K562 (cell line): ENCODE measurements around the gene NTRK1. TPM values are rescaled to one million over a fixed set of nuclear protein-coding genes. Genes with fewer than 3 reads are reported as not detected.
A peak's percentile ranks its signal among the peaks of the same experiment; 100 is the strongest.

Source experiments
- ATAC-seq: fragments of 200-7000 bp; cut with Tn5 transposase; 3 replicates; pipeline ENCODE4 v1.9.1; 2020; ENCODE audit warnings: moderate library complexity
- BruUV-seq: library from RNA; stranded (reverse); fragments of 400-500 nt; replicated peaks from 2 replicates; lab custom pipeline; 2021; lab: Mats Ljungman, UMichigan
- CTCF ChIA-PET: fragments of 300-600 bp; formaldehyde crosslinking; extraction: SDS; loops from one replicate; lab custom pipeline; 2021; ENCODE audit warnings: low intra/inter-chr PET ratio; lab: Yijun Ruan, JAX
- POLR2A ChIA-PET: fragments of 300-600, 350-650 bp; sonication (Branson Sonifier 250); formaldehyde crosslinking; extraction: SDS; loops from one replicate; lab custom pipeline; 2021; ENCODE audit warnings: antibody characterized with exemption, inconsistent platforms; lab: Yijun Ruan, JAX
- DNase-seq, 4 experiments: peaks; one replicate each; pipeline versions ENCODE4 v3.0.0 to v3.0.0-alpha.2; 2011 to 2018; ENCODE audit warnings: low spot score in 3 of 4, mixed read lengths in 3 of 4; ENCODE audit errors: extremely low read depth in 1 of 4
- FAIRE-seq: peaks from 2 replicates; lab custom pipeline; 2011; peaks lifted over from hg19 to GRCh38; lab: Jason Lieb, UNC
- H2AFZ ChIP-seq: 2 replicates; pipeline ENCODE4 v1.6.0; 2011; ENCODE audit warnings: low read depth, low read length, control low read depth, inconsistent platforms
- H3K27ac ChIP-seq: fragments of 200-600 bp; 3 replicates; pipeline ENCODE4 v1.8.0; 2011; ENCODE audit warnings: low read depth, mild to moderate bottlenecking, control low read depth, inconsistent platforms, low read length, moderate library complexity, mixed read lengths; ENCODE audit errors: extremely low read depth
- H3K27me3 ChIP-seq, 2 experiments: fragments of 300-600 bp in 1 of 2; 2 replicates in 1 of 2; 3 replicates in 1 of 2; pipeline versions ENCODE4 v1.6.0 to v1.8.0; 2011; ENCODE audit warnings: inconsistent platforms in 2 of 2, low read length in 2 of 2, mild to moderate bottlenecking in 1 of 2, mixed read lengths in 1 of 2, moderate library complexity in 1 of 2; ENCODE audit not compliant: control insufficient read depth in 2 of 2, insufficient read depth in 2 of 2
- H3K36me3 ChIP-seq: fragments of 300-600 bp; 3 replicates; pipeline ENCODE4 v1.8.0; 2011; ENCODE audit warnings: mild to moderate bottlenecking, low read length, inconsistent platforms; ENCODE audit not compliant: control insufficient read depth, insufficient read depth
- H3K4me1 ChIP-seq, 2 experiments: fragments of 200-600 bp in 1 of 2; replicated peaks in 1 of 2; 2 replicates in 1 of 2; 3 replicates in 1 of 2; pipeline versions ENCODE4 v1.5.1 to v1.8.0; 2011; ENCODE audit warnings: inconsistent platforms in 2 of 2, low read length in 2 of 2, mild to moderate bottlenecking in 1 of 2, mixed read lengths in 1 of 2, moderate library complexity in 1 of 2; ENCODE audit not compliant: control insufficient read depth in 2 of 2, insufficient read depth in 2 of 2
- H3K4me2 ChIP-seq: 2 replicates; pipeline ENCODE4 v1.6.1; 2011; ENCODE audit warnings: low read length, control low read depth, inconsistent platforms, mixed read lengths; ENCODE audit not compliant: insufficient read depth
- H3K4me3 ChIP-seq: fragments of 200-600 bp; sonication (generic), shearing (Covaris generic); 2 replicates; pipeline ENCODE4 v1.5.1; 2016; ENCODE audit warnings: control low read depth, inconsistent platforms
- H3K79me2 ChIP-seq: fragments of 200-600 bp; 3 replicates; pipeline ENCODE4 v1.8.0; 2011; ENCODE audit warnings: low read length, inconsistent platforms; ENCODE audit not compliant: control insufficient read depth, insufficient read depth
- H3K9ac ChIP-seq, 2 experiments: 2 replicates each; pipeline versions ENCODE4 v1.6.0 to v1.6.1; 2011; ENCODE audit warnings: low read depth in 2 of 2, low read length in 2 of 2, control low read depth in 1 of 2, inconsistent platforms in 1 of 2, mild to moderate bottlenecking in 1 of 2, mixed read lengths in 1 of 2; ENCODE audit not compliant: insufficient read depth in 1 of 2
- H3K9me1 ChIP-seq: one replicate; pipeline ENCODE4 v1.6.0; 2011; ENCODE audit warnings: inconsistent platforms, mild to moderate bottlenecking, low read length, moderate library complexity; ENCODE audit not compliant: control insufficient read depth, insufficient read depth
- H3K9me3 ChIP-seq: replicated peaks from 2 replicates; pipeline ENCODE4 v1.5.1; 2011; ENCODE audit warnings: low read depth, low read length, inconsistent platforms; ENCODE audit not compliant: control insufficient read depth, insufficient read depth
- H4K20me1 ChIP-seq: replicated peaks from 2 replicates; pipeline ENCODE4 v1.6.1; 2011; ENCODE audit warnings: low read length, inconsistent platforms, mixed read lengths; ENCODE audit not compliant: control insufficient read depth, insufficient read depth
- CHD2 ChIP-seq: IDR thresholded peaks from 2 replicates; pipeline ENCODE4 v1.6.1; 2011; ENCODE audit warnings: low read depth, low read length
- EGR1 ChIP-seq: fragments of 450-650 bp; conservative IDR thresholded peaks from 2 replicates; pipeline ENCODE4 v1.6.1; 2017; ENCODE audit warnings: mild to moderate bottlenecking
- GTF2F1 ChIP-seq: IDR thresholded peaks from 2 replicates; pipeline ENCODE4 v1.6.1; 2011; ENCODE audit warnings: low read depth, low read length, improper control_type of control experiment
- NFATC3 ChIP-seq: fragments of 450-650 bp; IDR thresholded peaks from 2 replicates; pipeline ENCODE4 v1.6.1; 2017; ENCODE audit warnings: mild to moderate bottlenecking
- RB1 ChIP-seq: fragments of 450-650 bp; IDR thresholded peaks from 2 replicates; pipeline ENCODE4 v1.6.1; 2017; ENCODE audit warnings: low read depth, mild to moderate bottlenecking
- XRCC4 ChIP-seq: IDR thresholded peaks from one replicate; pipeline ENCODE4 v1.6.1; 2011; ENCODE audit not compliant: insufficient read depth, insufficient read length; ENCODE audit errors: extremely low read depth
- ZNF24 ChIP-seq: fragments of 450-650 bp; IDR thresholded peaks from 2 replicates; pipeline ENCODE4 v1.6.1; 2016
- WGBS: fragments of 100-300 bp; shearing (Covaris generic); methylation state at CpG from one replicate; pipeline ENCODE4 v1.1.6; 2016; ENCODE audit warnings: low coverage, mixed read lengths; ENCODE audit not compliant: insufficient coverage; ENCODE audit errors: missing lambda C conversion rate; 5-methylcytosine and 5-hydroxymethylcytosine counted together
- in situ Hi-C: fragments of 300-500 bp; cut with MboI; formaldehyde crosslinking; loops from 4 replicates; pipeline ENCODE4 v1.15.0; 2018; ENCODE audit warnings: inconsistent platforms, mixed read lengths
- intact Hi-C: fragments of 100-400 bp; cut with micrococcal nuclease; formaldehyde crosslinking; loops from 2 replicates; pipeline ENCODE4 v1.14.2; 2022
- polyA plus RNA-seq, 8 experiments: library from polyadenylated mRNA; depleted of rRNA in 4 of 8; stranded (reverse) in 5 of 8; unstranded in 3 of 8; fragments of >200 nt; fragmentation: Nextera tagmentation in 2 of 8; fragmentation: Illumina TruSeq in 1 of 8; extraction: Ambion mirVana in 2 of 8; extraction: Trizol in 1 of 8; gene quantifications; 2 replicates each; pipeline versions ENCODE4 v1.2.1 to v1.2.3, GENCODE V29; 2011 to 2014; ENCODE audit warnings: inconsistent platforms in 1 of 8, missing spikeins in 1 of 8
- total RNA-seq, 7 experiments: library from RNA; depleted of rRNA in 6 of 7; stranded (reverse); fragments of >200 nt in 6 of 7; fragmentation: Illumina TruSeq in 2 of 7; extraction: Trizol in 2 of 7; gene quantifications; 2 replicates each; pipeline versions ENCODE4 v1.2.1 to v1.2.3, GENCODE V29; 2011 to 2021; ENCODE audit warnings: low replicate concordance in 1 of 7
- TF ChIP-seq, protein P1 (sequence below), 2 experiments: IDR thresholded peaks; 2 replicates each; pipeline ENCODE4 v1.6.1; 2011; ENCODE audit warnings: borderline replicate concordance in 1 of 2, control low read depth in 1 of 2, low read depth in 1 of 2, low read length in 1 of 2, mild to moderate bottlenecking in 1 of 2, mixed read lengths in 1 of 2, moderate library complexity in 1 of 2; ENCODE audit not compliant: insufficient read depth in 1 of 2, insufficient read length in 1 of 2, poor library complexity in 1 of 2, severe bottlenecking in 1 of 2; ENCODE audit errors: extremely low read depth in 1 of 2
- TF ChIP-seq, protein P2 (sequence below), 2 experiments: fragments of 450-650 bp in 1 of 2; sonication (generic) in 1 of 2; formaldehyde crosslinking in 1 of 2; IDR thresholded peaks; 2 replicates each; pipeline versions ENCODE4 v1.7.1 to v1.9.0; 2016 to 2022; ENCODE audit warnings: inconsistent platforms in 1 of 2, mild to moderate bottlenecking in 1 of 2, missing genetic modification reagents in 1 of 2
- TF ChIP-seq, protein P3 (sequence below): fragments of 450-650 bp; formaldehyde crosslinking; IDR thresholded peaks from 2 replicates; pipeline ENCODE4 v1.4.0; 2022; ENCODE audit warnings: mild to moderate bottlenecking, moderate library complexity

The NTRK1 gene
- total and polyA plus RNA-seq, 9 of the 15 experiments (the other 6 are each of a cell fraction or from before 2014, with no cell fraction given) = 0.46 to 30.0 (median 7.9) TPM

DNA sequence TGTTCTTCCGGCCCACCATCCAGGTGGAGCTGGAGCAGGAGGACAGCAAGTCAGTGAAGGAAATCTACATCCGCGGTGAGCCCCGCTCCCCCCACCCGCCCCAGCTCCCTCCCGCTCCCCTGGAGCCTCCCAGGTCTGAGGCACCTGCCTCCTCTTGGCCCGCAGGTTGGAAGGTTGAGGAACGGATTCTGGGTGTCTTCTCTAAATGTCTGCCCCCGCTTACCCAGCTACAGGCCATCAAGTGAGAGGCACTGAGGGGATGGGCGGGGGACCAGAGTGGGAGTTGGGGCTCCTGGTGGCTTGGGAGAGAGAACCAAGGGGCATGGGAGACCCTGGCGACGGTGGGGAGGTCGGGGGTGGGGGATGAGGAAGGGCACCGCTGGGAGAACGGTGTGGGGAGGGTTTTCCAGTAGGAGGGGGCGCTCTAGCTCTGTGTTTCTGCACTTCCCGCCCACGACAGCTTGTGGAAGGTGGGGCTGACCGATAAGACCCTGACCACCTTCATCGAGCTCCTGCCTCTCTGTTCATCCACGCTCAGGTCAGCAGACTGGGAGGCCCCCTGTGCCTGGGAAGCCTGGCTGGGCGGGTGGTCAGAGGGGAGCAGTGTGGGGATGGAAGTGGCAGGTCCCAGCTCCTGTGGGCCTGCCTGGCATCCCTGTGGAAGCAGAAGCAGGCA is 64.0 kb downstream of the NTRK1 start:
- H3K4me2 ChIP-seq = peak overlapping the region; percentile 36; the same call in 1 of the 2 replicates
- H3K4me1 ChIP-seq = peaks cover 30 to 44% of the 10 kb centered on the region in 2 experiments
- ATAC-seq = no peak
- H3K27ac ChIP-seq = no peak overlapping the region
- H3K36me3 ChIP-seq = no peaks in the 10 kb centered on the region
- in situ Hi-C loops (loop anchor here (5.0 kb wide), 1 partner anchor 32 kb away; the partner anchor contains the start of gene PEAR1), intact Hi-C loops (loop anchor here (5.0 kb wide), 3 partner anchors 48 to 233 kb away; partner anchors contain the start of genes ISG20L2 and METTL25B)
- DNase-seq = peak; percentile 64 to 70 (median 68)
- FAIRE-seq = no peak
- no peaks in the 10 kb centered on the region for H3K9me1 ChIP-seq
- no peaks in the 10 kb centered on the region for H4K20me1 ChIP-seq
- H3K9me3 ChIP-seq = no peaks in the 10 kb centered on the region
- peak overlapping the region; percentile 71 for H2AFZ ChIP-seq
- H3K4me3 ChIP-seq = no peak overlapping the region
- CTCF ChIA-PET = no interaction called here
- peak overlapping the region in 1 of 2 experiments; percentile 78; a peak in 1 of 4 replicates for H3K9ac ChIP-seq
- WGBS = 42% methylated on average over 10 of the region's 22 CpGs
- peaks cover 8 to 17% of the 10 kb centered on the region in 2 experiments; a peak in 3 of 5 replicates for H3K27me3 ChIP-seq
- no TSS peak for BruUV-seq
- POLR2A ChIA-PET = interaction anchor here (0.7 to 1.6 kb wide), 3 partner anchors 30 to 266 kb away, joined by 3 to 4 read pairs (median 4); no protein-coding TSS in a partner anchor
- H3K79me2 ChIP-seq = no peaks in the 10 kb centered on the region
- TF ChIP-seq GTF2F1 = no peak
- peak; percentile 83 for TF ChIP-seq EGR1
- no peak for TF ChIP-seq CHD2
- no peak for TF ChIP-seq NFATC3
- no peak for TF ChIP-seq XRCC4
- peak; percentile 26; the same call in 1 of the 2 replicates for TF ChIP-seq RB1
- TF ChIP-seq, protein P1, sequence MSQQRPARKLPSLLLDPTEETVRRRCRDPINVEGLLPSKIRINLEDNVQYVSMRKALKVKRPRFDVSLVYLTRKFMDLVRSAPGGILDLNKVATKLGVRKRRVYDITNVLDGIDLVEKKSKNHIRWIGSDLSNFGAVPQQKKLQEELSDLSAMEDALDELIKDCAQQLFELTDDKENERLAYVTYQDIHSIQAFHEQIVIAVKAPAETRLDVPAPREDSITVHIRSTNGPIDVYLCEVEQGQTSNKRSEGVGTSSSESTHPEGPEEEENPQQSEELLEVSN (IDR thresholded peaks at IDR 0.05; ENCODE audit: borderline replicate concordance in 1 of 2, extremely low read depth in 1 of 2, insufficient read depth in 1 of 2, insufficient read length in 1 of 2, low read depth in 1 of 2, low read length in 1 of 2, poor library complexity in 1 of 2, severe bottlenecking in 1 of 2) = peak in 1 of 2 experiments; percentile 27
- TF ChIP-seq, protein P2, sequence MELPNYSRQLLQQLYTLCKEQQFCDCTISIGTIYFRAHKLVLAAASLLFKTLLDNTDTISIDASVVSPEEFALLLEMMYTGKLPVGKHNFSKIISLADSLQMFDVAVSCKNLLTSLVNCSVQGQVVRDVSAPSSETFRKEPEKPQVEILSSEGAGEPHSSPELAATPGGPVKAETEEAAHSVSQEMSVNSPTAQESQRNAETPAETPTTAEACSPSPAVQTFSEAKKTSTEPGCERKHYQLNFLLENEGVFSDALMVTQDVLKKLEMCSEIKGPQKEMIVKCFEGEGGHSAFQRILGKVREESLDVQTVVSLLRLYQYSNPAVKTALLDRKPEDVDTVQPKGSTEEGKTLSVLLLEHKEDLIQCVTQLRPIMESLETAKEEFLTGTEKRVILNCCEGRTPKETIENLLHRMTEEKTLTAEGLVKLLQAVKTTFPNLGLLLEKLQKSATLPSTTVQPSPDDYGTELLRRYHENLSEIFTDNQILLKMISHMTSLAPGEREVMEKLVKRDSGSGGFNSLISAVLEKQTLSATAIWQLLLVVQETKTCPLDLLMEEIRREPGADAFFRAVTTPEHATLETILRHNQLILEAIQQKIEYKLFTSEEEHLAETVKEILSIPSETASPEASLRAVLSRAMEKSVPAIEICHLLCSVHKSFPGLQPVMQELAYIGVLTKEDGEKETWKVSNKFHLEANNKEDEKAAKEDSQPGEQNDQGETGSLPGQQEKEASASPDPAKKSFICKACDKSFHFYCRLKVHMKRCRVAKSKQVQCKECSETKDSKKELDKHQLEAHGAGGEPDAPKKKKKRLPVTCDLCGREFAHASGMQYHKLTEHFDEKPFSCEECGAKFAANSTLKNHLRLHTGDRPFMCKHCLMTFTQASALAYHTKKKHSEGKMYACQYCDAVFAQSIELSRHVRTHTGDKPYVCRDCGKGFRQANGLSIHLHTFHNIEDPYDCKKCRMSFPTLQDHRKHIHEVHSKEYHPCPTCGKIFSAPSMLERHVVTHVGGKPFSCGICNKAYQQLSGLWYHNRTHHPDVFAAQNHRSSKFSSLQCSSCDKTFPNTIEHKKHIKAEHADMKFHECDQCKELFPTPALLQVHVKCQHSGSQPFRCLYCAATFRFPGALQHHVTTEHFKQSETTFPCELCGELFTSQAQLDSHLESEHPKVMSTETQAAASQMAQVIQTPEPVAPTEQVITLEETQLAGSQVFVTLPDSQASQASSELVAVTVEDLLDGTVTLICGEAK (IDR thresholded peaks at IDR 0.05) = no peak
- TF ChIP-seq, protein P2 (CRISPR knock-in tag; IDR thresholded peaks at IDR 0.05) = no peak
- TF ChIP-seq, protein P3, sequence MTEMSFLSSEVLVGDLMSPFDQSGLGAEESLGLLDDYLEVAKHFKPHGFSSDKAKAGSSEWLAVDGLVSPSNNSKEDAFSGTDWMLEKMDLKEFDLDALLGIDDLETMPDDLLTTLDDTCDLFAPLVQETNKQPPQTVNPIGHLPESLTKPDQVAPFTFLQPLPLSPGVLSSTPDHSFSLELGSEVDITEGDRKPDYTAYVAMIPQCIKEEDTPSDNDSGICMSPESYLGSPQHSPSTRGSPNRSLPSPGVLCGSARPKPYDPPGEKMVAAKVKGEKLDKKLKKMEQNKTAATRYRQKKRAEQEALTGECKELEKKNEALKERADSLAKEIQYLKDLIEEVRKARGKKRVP (CRISPR knock-in tag) = no peak
- TF ChIP-seq ZNF24 = no peak
